ENCODE data around the gene HSF2BP. TPM values are rescaled to one million over a fixed set of nuclear protein-coding genes. Genes with fewer than 3 reads are reported as not detected.
A peak's percentile ranks its signal among the peaks of the same experiment; 100 is the strongest.

Gene HSF2BP
- total RNA-seq, 1 experiment from 2014 or later: 1.5 TPM

- Histone ChIP-seq H4K20me1 (ENCODE audit: control insufficient read depth, insufficient read depth, insufficient read length) (no peaks in the 10 kb centered on the region), H3T11ph (ENCODE audit: low read length) (no peak overlapping the region), H3K4me1 (ENCODE audit: insufficient read depth, low read length) (no peaks in the 10 kb centered on the region; the same call in 1 of the 2 replicates), H3K79me2 (ENCODE audit: insufficient read depth, low read length) (no peaks in the 10 kb centered on the region), H2BK120ac (ENCODE audit: low read depth, low read length, poor library complexity, severe bottlenecking) (no peak overlapping the region), H3K23me2 (ENCODE audit: insufficient read length, low read depth, low read length, poor library complexity, severe bottlenecking) (no peaks in the 10 kb centered on the region), H3K9ac (ENCODE audit: extremely low read depth, insufficient read length, low read length) (no peak overlapping the region), H3K4me2 (ENCODE audit: insufficient read depth, insufficient read length, low read length) (no peak overlapping the region), H4K91ac (ENCODE audit: insufficient read length, low read depth, low read length) (no peak overlapping the region), H3K9me3 (ENCODE audit: control insufficient read depth, low read depth, low read length) (no peaks in the 10 kb centered on the region), H2BK20ac (ENCODE audit: low read depth, low read length, poor library complexity, severe bottlenecking) (no peak overlapping the region), H3K23ac (ENCODE audit: insufficient read length, low read depth, low read length) (no peak overlapping the region), H3K18ac (ENCODE audit: insufficient read length, low read depth, low read length) (no peak overlapping the region), H3K4ac (ENCODE audit: low read depth, low read length) (no peak overlapping the region), H3K56ac (ENCODE audit: insufficient read length, low read depth, low read length) (no peak overlapping the region), H2BK5ac (ENCODE audit: insufficient read length, low read length) (no peak overlapping the region), H3K79me1 (ENCODE audit: insufficient read depth, low read depth, low read length, poor library complexity, severe bottlenecking) (no peaks in the 10 kb centered on the region), H3K27ac (ENCODE audit: insufficient read length, low read depth, low read length) (no peak overlapping the region), H3K27me3 (ENCODE audit: insufficient read depth, low read length) (no peaks in the 10 kb centered on the region), H2BK12ac (ENCODE audit: insufficient read length, low read depth, low read length) (no peak overlapping the region), H4K5ac (ENCODE audit: insufficient read length, low read depth, low read length) (no peak overlapping the region), H3K14ac (ENCODE audit: insufficient read depth, low read length) (no peak overlapping the region), H2BK15ac (ENCODE audit: low read depth, low read length) (no peak overlapping the region), H2AFZ (ENCODE audit: low read length) (no peak overlapping the region), H4K8ac (replicated peaks; ENCODE audit: insufficient read length, low read depth, low read length) (no peak overlapping the region), H2AK5ac (ENCODE audit: insufficient read length, low read length) (no peak overlapping the region)
- no CpG with 5 or more reads among the region's 3 CpGs for WGBS (ENCODE audit: extremely low coverage, insufficient read length, low lambda C conversion rate)
- Mint-ChIP-seq H3K36me3 (ENCODE audit: insufficient read depth in 1 of 3, low read depth in 3 of 3) (no peaks in the 10 kb centered on the region), H3K9me3 (no peaks in the 10 kb centered on the region), H3K27me3 (ENCODE audit: low read depth) (no peaks in the 10 kb centered on the region; the same call in none of the 2 replicates), H3K4me3 (no peak overlapping the region), H3K27ac (peak overlapping the region in 1 of 3 experiments; percentile 88; a peak in 1 of 7 replicates), H3K4me1 (peaks cover 9% of the 10 kb centered on the region in 2 experiments)
- no peak for DNase-seq
- TF ChIP-seq CTCF (conservative IDR thresholded peaks at IDR 0.05): no peak
Observed at GRCh38 chr21:43581453-43581852, 77.8 kb downstream of the HSF2BP start.
